Fibroblast of lung (primary cell): ENCODE data around the gene ABCF2. TPM values are rescaled to one million over a fixed set of nuclear protein-coding genes. Genes with fewer than 3 reads are reported as not detected.

Experiments used
- DNase-seq, 2 donors: peaks; one replicate each; pipeline versions ENCODE4 v3.0.0 to v3.0.0-alpha.2; 2010; ENCODE audit warnings: low read depth in 2 of 2
- H2AFZ ChIP-seq: 2 replicates; pipeline ENCODE4 v1.5.1; 2012; ENCODE audit warnings: low read length, control low read depth, inconsistent platforms
- H3K27ac ChIP-seq: 2 replicates; pipeline ENCODE4 v1.5.1; 2011; ENCODE audit warnings: low read length, control low read depth; ENCODE audit not compliant: insufficient read depth
- H3K27me3 ChIP-seq: 2 replicates; pipeline ENCODE4 v1.5.1; 2011; ENCODE audit warnings: mild to moderate bottlenecking, low read length; ENCODE audit not compliant: control insufficient read depth, insufficient read depth
- H3K36me3 ChIP-seq: 2 replicates; pipeline ENCODE4 v1.5.1; 2011; ENCODE audit warnings: low read length; ENCODE audit not compliant: control insufficient read depth, insufficient read depth
- H3K4me1 ChIP-seq: 2 replicates; pipeline ENCODE4 v1.5.1; 2011; ENCODE audit warnings: low read length; ENCODE audit not compliant: control insufficient read depth, insufficient read depth; ENCODE audit errors: extremely low read depth
- H3K4me2 ChIP-seq: 2 replicates; pipeline ENCODE4 v1.5.1; 2011; ENCODE audit warnings: low read length, control low read depth; ENCODE audit not compliant: insufficient read depth; ENCODE audit errors: extremely low read depth
- H3K4me3 ChIP-seq, 4 experiments: fragments of 200-600 bp in 1 of 4; sonication (generic) in 1 of 4; replicated peaks in 1 of 4; 2 replicates each; pipeline ENCODE4 v1.5.1; 2011 to 2016; ENCODE audit warnings: low read length in 4 of 4, low read depth in 3 of 4, mild to moderate bottlenecking in 3 of 4, control low read depth in 2 of 4, inconsistent platforms in 1 of 4, mixed read lengths in 1 of 4; ENCODE audit not compliant: insufficient read depth in 1 of 4; ENCODE audit errors: control extremely low read depth in 1 of 4
- H3K79me2 ChIP-seq: 2 replicates; pipeline ENCODE4 v1.5.1; 2012; ENCODE audit warnings: mild to moderate bottlenecking, low read length, inconsistent platforms; ENCODE audit not compliant: control insufficient read depth, insufficient read depth
- H3K9ac ChIP-seq: 2 replicates; pipeline ENCODE4 v1.5.1; 2011; ENCODE audit warnings: mild to moderate bottlenecking, low read length, control low read depth; ENCODE audit not compliant: insufficient read depth
- H3K9me3 ChIP-seq: 2 replicates; pipeline ENCODE4 v1.5.1; 2012; ENCODE audit warnings: low read depth, low read length; ENCODE audit not compliant: control insufficient read depth, insufficient read depth
- H4K20me1 ChIP-seq: 2 replicates; pipeline ENCODE4 v1.5.1; 2011; ENCODE audit warnings: low read length; ENCODE audit not compliant: control insufficient read depth, insufficient read depth; ENCODE audit errors: extremely low read depth
- CTCF ChIP-seq, 2 donors: IDR thresholded peaks in 1 of 2; conservative IDR thresholded peaks in 1 of 2; 1 replicate in 1 of 2; 2 replicates in 1 of 2; pipeline ENCODE4 v1.5.1; 2011 to 2012; ENCODE audit warnings: low read length in 2 of 2, control low read depth in 1 of 2, inconsistent platforms in 1 of 2, low read depth in 1 of 2, mild to moderate bottlenecking in 1 of 2
- EZH2 ChIP-seq: IDR thresholded peaks from 2 replicates; pipeline ENCODE4 v1.5.1; 2012; ENCODE audit warnings: low read length, control low read depth, mild to moderate bottlenecking; ENCODE audit errors: missing control alignments
- polyA plus RNA-seq, 2 donors: library from polyadenylated mRNA; depleted of rRNA in 1 of 2; stranded (reverse) in 1 of 2; unstranded in 1 of 2; fragments of >200 nt; gene quantifications; 2 replicates each; pipeline ENCODE4 v1.2.1, GENCODE V29; 2011 to 2012; ENCODE audit warnings: missing spikeins in 1 of 2
- total RNA-seq: library from RNA; depleted of rRNA; stranded (reverse); fragments of >200 nt; gene quantifications from 2 replicates; pipeline ENCODE4 v1.2.1, GENCODE V29; 2014

ABCF2 gene
- total and polyA plus RNA-seq, 2 donors (not counting 1 experiment from before 2014, with no cell fraction given), result 41.6 to 46.4 TPM

DNA sequence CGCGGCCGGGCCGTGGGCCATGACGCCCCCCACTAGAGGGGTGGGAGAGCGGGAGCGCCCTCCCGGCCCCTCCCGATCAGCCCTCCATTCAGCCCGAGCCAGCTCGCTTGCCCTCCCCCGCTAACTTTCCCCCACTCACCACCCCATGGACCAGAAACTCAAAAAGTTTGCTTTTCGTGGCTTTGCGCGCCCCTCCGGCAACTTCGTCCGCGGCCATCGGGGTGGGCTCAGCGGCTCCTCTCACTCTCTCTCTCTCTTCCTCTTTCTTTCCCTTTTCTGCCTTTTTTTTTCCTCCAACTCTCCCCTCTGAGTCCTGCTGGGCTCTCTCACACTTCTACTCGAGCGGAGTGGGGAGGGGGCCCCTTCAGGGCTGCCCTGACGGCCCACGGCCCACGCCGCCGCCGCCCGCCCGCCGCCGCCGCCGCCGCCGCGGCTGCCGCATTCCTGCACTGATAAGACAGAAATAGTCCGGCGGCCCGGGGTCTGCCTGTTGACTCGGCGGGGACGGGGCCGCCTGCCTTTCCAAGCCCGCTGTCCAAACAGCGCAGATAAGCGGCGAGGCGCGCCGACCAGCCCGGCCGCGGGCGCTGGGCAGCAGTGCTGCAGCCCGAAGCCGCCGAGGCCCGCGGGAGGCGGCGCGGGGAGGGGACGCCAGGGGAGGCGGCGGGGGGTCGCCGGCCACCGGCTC is 21.5 kb upstream of the ABCF2 start, which contains the start of gene SMARCD3:
Gene SMARCD3, minus strand, starts transcription at position 349 of the 688 bp plus-strand sequence. Its CDS starts 132 bp downstream, at position 217.
- H3K9ac ChIP-seq, result peak within 1 kb of the TSS; percentile 70
- peak; percentile 60 to 77 for DNase-seq
- peak within 1 kb of the TSS; percentile 92 for H2AFZ ChIP-seq
- no peaks in the 10 kb centered on the region for H4K20me1 ChIP-seq
- peak within 1 kb of the TSS; percentile 100 for H3K4me2 ChIP-seq
- H3K27me3 ChIP-seq, result no peaks in the 10 kb centered on the region
- H3K79me2 ChIP-seq, result peaks cover 5% of the 10 kb centered on the region
- peaks cover 43% of the 10 kb centered on the region for H3K4me1 ChIP-seq
- peak within 1 kb of the TSS; percentile 59 for H3K27ac ChIP-seq
- no peaks in the 10 kb centered on the region for H3K9me3 ChIP-seq
- peak within 1 kb of the TSS; percentile 53 to 82 (median 70) for H3K4me3 ChIP-seq
- H3K36me3 ChIP-seq, result no peaks in the 10 kb centered on the region
- no peak for TF ChIP-seq EZH2
- TF ChIP-seq CTCF (conservative IDR thresholded peaks at IDR 0.05 in 1 of 2, IDR thresholded peaks at IDR 0.05 in 1 of 2; ENCODE audit: low read depth in 1 of 2, low read length in 2 of 2), result no peak

DNA sequence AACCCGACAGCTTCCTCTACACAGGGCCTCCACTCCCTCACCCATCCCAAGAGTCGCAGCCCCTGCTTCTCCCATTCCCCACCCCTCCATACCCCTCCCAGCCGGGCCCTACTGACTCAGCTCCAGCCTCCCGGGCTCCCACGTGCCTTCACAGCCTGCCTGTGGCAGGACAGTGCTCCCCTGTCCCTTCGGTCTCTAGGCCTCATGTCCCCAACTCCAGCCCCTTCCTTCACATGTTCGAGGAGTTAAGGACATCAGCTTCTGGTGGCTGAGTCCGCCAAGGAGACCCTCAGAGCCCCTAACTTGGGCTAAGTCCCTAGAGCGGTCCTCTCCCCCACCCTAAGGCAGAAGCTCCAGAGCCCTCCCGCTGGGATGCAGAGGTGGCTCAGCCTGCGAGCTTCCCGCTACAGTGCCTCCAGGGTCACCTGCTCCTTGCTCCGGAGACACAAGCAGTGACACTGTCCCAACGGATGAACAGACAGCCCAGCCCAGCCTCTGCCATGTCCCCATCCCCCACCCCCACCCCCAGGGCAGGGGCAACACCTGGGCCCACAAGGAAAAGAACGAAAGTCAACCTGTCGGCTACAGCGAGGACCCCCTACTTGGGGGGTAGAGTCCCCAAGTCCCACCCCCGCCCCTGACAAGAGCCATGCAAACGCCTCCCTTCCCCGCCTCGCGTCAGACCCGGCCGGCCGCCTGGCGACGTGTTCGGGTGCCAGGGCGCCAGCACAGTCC is 20.8 kb upstream of the ABCF2 start:
- Histone ChIP-seq H3K4me1 (peaks cover 39% of the 10 kb centered on the region), H3K27ac (peak overlapping the region; percentile 59), H3K4me2 (peak overlapping the region; percentile 100), H2AFZ (peak overlapping the region; percentile 17), H3K36me3 (no peaks in the 10 kb centered on the region), H3K79me2 (peaks cover 5% of the 10 kb centered on the region), H3K27me3 (no peaks in the 10 kb centered on the region), H4K20me1 (no peaks in the 10 kb centered on the region), H3K4me3 (peak overlapping the region; percentile 53 to 82 (median 70)), H3K9ac (peak overlapping the region; percentile 70), H3K9me3 (no peaks in the 10 kb centered on the region)
- DNase-seq, result peak; percentile 18 to 41
- TF ChIP-seq CTCF (conservative IDR thresholded peaks at IDR 0.05 in 1 of 2, IDR thresholded peaks at IDR 0.05 in 1 of 2; ENCODE audit: low read depth in 1 of 2, low read length in 2 of 2), result no peak
- TF ChIP-seq EZH2, result no peak

DNA sequence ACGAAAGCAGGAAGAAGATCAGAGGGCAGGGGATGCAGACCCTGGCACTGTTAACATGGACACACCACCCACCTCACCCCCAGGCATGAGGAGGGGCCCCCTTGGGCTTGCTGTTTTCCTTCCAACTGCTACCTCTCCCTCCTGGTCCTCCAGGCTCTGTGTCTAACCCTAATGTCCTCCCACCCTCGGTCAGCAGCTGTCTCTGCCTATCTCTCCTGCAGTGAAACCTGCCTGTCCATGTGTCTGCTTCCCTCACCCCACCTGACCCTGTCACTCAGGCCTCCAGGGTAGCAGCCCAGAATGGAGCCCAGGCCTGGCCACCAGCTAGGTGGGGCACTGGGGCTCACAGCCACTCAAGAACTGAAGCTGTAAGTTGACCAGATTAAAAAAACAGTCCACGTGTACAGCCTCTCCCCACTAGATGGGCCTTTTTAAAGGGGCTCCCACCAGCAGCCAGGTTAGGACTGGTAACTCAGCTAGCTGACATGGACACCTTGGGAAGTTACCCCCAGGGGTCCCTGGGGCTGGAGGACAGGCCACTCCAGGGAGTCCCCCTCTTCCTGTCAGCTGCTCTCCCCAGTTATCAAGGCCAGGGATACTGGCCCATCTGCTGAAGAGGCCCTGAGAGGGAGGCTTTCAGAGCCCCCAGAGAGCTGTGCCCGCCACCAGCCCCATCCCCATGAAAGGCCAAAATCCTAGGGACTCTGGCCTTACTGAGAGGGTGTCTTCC is 20.0 kb upstream of the ABCF2 start:
- Histone ChIP-seq H3K36me3 (peaks cover 2% of the 10 kb centered on the region), H4K20me1 (no peaks in the 10 kb centered on the region), H3K4me3 (peak overlapping the region; percentile 53 to 82 (median 70)), H3K27ac (peak overlapping the region; percentile 59), H3K79me2 (peaks cover 5% of the 10 kb centered on the region), H3K9me3 (no peaks in the 10 kb centered on the region), H3K9ac (no peak overlapping the region), H2AFZ (no peak overlapping the region), H3K27me3 (no peaks in the 10 kb centered on the region), H3K4me2 (peak overlapping the region; percentile 100), H3K4me1 (peaks cover 34% of the 10 kb centered on the region)
- TF ChIP-seq EZH2, result no peak
- no peak for TF ChIP-seq CTCF (conservative IDR thresholded peaks at IDR 0.05 in 1 of 2, IDR thresholded peaks at IDR 0.05 in 1 of 2; ENCODE audit: low read depth in 1 of 2, low read length in 2 of 2)
- no peak for DNase-seq
